Type B pancreatic cell (in vitro differentiated cells): ENCODE results near the gene CEP120. TPM values are rescaled to one million over a fixed set of nuclear protein-coding genes. Genes with fewer than 3 reads are reported as not detected.

Experiments
- DNase-seq: peaks from one replicate; pipeline ENCODE4 v3.0.0; 2021; ENCODE audit warnings: mixed read lengths; ENCODE audit not compliant: unreplicated experiment; ENCODE audit errors: extremely low spot score
- H3K27ac Mint-ChIP-seq: 2 replicates; pipeline ENCODE4 v1.8.0; 2021; ENCODE audit warnings: mild to moderate bottlenecking, mixed read lengths
- H3K27me3 Mint-ChIP-seq: 2 replicates; pipeline ENCODE4 v1.8.0; 2021; ENCODE audit warnings: mixed read lengths
- H3K36me3 Mint-ChIP-seq: 2 replicates; pipeline ENCODE4 v1.8.0; 2021; ENCODE audit warnings: mixed read lengths
- H3K4me1 Mint-ChIP-seq: one replicate; pipeline ENCODE4 v1.8.0; 2021; ENCODE audit warnings: mixed read lengths; ENCODE audit not compliant: unreplicated experiment
- H3K4me3 Mint-ChIP-seq: 2 replicates; pipeline ENCODE4 v1.8.0; 2021; ENCODE audit warnings: mild to moderate bottlenecking, mixed read lengths
- H3K9me3 Mint-ChIP-seq: 2 replicates; pipeline ENCODE4 v1.8.0; 2021; ENCODE audit warnings: mixed read lengths
- total RNA-seq: library from RNA; stranded (reverse); gene quantifications from 2 replicates; pipeline ENCODE4 v1.2.1, GENCODE V29; 2021; ENCODE audit warnings: low replicate concordance
- TF ChIP-seq, protein P1 (sequence below): fragments of 200-600 bp; sonication (generic); conservative IDR thresholded peaks from 2 replicates; pipeline ENCODE4 v1.5.0; 2021; ENCODE audit warnings: antibody characterized with exemption, mild to moderate bottlenecking

CEP120 gene
- total RNA-seq, 1 donor from 2014 or later: 26.9 TPM

DNA sequence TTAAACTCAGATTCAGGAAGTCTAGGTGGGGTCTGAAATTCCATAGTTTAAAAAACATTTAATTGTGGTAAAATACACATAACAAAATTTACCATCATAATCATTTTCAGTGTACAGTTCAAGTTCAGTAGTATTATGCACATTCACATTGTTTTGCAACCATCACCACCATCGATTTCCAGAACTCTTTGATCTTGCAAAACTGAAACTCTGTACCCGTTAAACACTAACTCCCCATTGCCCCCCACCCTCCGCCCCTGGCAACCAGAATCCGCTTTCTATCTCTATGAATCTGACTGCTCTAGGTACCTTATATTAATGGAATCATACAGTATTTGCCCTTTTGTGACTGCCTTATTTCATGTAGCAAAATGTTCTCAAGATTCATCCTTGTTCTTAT is 117.5 kb downstream of the CEP120 start:
- Mint-ChIP-seq H3K27ac (no peak overlapping the region), H3K36me3 (no peaks in the 10 kb centered on the region), H3K4me3 (no peak overlapping the region), H3K9me3 (no peaks in the 10 kb centered on the region), H3K27me3 (peaks cover 3% of the 10 kb centered on the region), H3K4me1 (no peaks in the 10 kb centered on the region)
- no peak for DNase-seq
- TF ChIP-seq, protein P1, sequence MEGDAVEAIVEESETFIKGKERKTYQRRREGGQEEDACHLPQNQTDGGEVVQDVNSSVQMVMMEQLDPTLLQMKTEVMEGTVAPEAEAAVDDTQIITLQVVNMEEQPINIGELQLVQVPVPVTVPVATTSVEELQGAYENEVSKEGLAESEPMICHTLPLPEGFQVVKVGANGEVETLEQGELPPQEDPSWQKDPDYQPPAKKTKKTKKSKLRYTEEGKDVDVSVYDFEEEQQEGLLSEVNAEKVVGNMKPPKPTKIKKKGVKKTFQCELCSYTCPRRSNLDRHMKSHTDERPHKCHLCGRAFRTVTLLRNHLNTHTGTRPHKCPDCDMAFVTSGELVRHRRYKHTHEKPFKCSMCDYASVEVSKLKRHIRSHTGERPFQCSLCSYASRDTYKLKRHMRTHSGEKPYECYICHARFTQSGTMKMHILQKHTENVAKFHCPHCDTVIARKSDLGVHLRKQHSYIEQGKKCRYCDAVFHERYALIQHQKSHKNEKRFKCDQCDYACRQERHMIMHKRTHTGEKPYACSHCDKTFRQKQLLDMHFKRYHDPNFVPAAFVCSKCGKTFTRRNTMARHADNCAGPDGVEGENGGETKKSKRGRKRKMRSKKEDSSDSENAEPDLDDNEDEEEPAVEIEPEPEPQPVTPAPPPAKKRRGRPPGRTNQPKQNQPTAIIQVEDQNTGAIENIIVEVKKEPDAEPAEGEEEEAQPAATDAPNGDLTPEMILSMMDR: no peak

- Mint-ChIP-seq H3K27ac (no peak overlapping the region), H3K9me3 (peaks cover 5% of the 10 kb centered on the region), H3K27me3 (peaks cover 3% of the 10 kb centered on the region), H3K4me3 (no peak overlapping the region), H3K4me1 (no peaks in the 10 kb centered on the region), H3K36me3 (no peaks in the 10 kb centered on the region)
- no peak for DNase-seq
- TF ChIP-seq, protein P1: no peak
Observed at GRCh38 chr5:123304777-123305316, 118.4 kb downstream of the CEP120 start.

- peaks cover 5% of the 10 kb centered on the region for H3K9me3 Mint-ChIP-seq
- no peaks in the 10 kb centered on the region for H3K36me3 Mint-ChIP-seq
- H3K27ac Mint-ChIP-seq: no peak overlapping the region
- no peak for DNase-seq
- H3K4me3 Mint-ChIP-seq: no peak overlapping the region
- no peaks in the 10 kb centered on the region for H3K4me1 Mint-ChIP-seq
- TF ChIP-seq, protein P1: no peak
- H3K27me3 Mint-ChIP-seq: peaks cover 3% of the 10 kb centered on the region
Observed at GRCh38 chr5:123303802-123304201, 119.4 kb downstream of the CEP120 start.

DNA sequence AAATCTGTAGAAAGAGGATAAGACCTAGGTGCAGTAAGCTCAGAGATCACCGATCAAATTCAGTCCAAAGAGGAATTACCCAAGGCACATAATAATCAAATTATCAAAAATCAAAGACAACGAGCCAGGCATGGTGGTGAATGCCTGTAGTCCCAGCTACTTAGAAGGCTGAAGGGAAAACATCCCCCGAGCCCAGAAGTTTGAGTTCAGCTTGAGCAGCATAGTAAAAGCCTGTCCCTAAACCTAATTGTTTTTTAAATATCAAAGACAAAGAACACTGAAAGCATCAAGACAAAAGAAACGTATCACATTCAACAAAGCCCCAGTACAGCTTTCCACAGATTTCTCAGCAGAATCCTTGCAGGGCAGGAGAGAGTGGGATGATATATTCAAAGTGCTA is 122.9 kb downstream of the CEP120 start:
- TF ChIP-seq, protein P1: no peak
- Mint-ChIP-seq H3K4me3 (no peak overlapping the region), H3K27ac (no peak overlapping the region)

GRCh38 chr5:123299136-123299535 is 124.1 kb downstream of the CEP120 start:
- no peak overlapping the region for H3K4me3 Mint-ChIP-seq
- H3K4me1 Mint-ChIP-seq: no peaks in the 10 kb centered on the region
- no peak overlapping the region for H3K27ac Mint-ChIP-seq
- no peaks in the 10 kb centered on the region for H3K36me3 Mint-ChIP-seq
- TF ChIP-seq, protein P1: no peak
- H3K27me3 Mint-ChIP-seq: peaks cover 3% of the 10 kb centered on the region
- DNase-seq: no peak
- H3K9me3 Mint-ChIP-seq: peaks cover 5% of the 10 kb centered on the region

More for the DNA sequence above, 122.9 kb downstream of the CEP120 start:
- peaks cover 3% of the 10 kb centered on the region for H3K27me3 Mint-ChIP-seq
- peaks cover 5% of the 10 kb centered on the region for H3K9me3 Mint-ChIP-seq
- no peaks in the 10 kb centered on the region for H3K36me3 Mint-ChIP-seq
- H3K4me1 Mint-ChIP-seq: no peaks in the 10 kb centered on the region
- DNase-seq: no peak
